Karpas-422 (cell line): ENCODE results near the gene TOLLIP. TPM values are rescaled to one million over a fixed set of nuclear protein-coding genes. Genes with fewer than 3 reads are reported as not detected.

Experiments used
- DNase-seq: peaks from one replicate; pipeline ENCODE4 v3.0.0-alpha.2; 2015
- H2AFZ ChIP-seq: fragments of 200-600 bp; sonication (generic); 2 replicates; pipeline ENCODE4 v1.6.1; 2014; ENCODE audit warnings: antibody characterized with exemption, low read length, mixed read lengths
- H3K27ac ChIP-seq: fragments of 200-600 bp; sonication (generic); 2 replicates; pipeline ENCODE4 v1.5.1; 2014; ENCODE audit warnings: mild to moderate bottlenecking, low read length, moderate library complexity
- H3K27me3 ChIP-seq: fragments of 200-600 bp; sonication (generic); 2 replicates; pipeline ENCODE4 v1.6.1; 2014; ENCODE audit warnings: low read length, mixed read lengths
- H3K36me3 ChIP-seq: fragments of 200-600 bp; sonication (generic); 2 replicates; pipeline ENCODE4 v1.6.1; 2014; ENCODE audit warnings: low read length, mixed read lengths; ENCODE audit not compliant: insufficient read depth
- H3K4me1 ChIP-seq: fragments of 200-600 bp; sonication (generic); 2 replicates; pipeline ENCODE4 v1.6.1; 2014; ENCODE audit warnings: mild to moderate bottlenecking, low read length, mixed read lengths
- H3K4me2 ChIP-seq: fragments of 200-600 bp; sonication (generic); 2 replicates; pipeline ENCODE4 v1.6.1; 2014; ENCODE audit warnings: low read length, low read depth, mild to moderate bottlenecking; ENCODE audit not compliant: poor library complexity, severe bottlenecking
- H3K4me3 ChIP-seq: fragments of 200-600 bp; sonication (generic); 2 replicates; pipeline ENCODE4 v1.5.1; 2014; ENCODE audit warnings: mild to moderate bottlenecking, antibody characterized with exemption, low read length, mixed read lengths
- H3K79me2 ChIP-seq: fragments of 200-600 bp; sonication (generic); 2 replicates; pipeline ENCODE4 v1.6.1; 2014; ENCODE audit warnings: mild to moderate bottlenecking, low read length, mixed read lengths
- H3K9ac ChIP-seq: fragments of 200-600 bp; sonication (generic); 2 replicates; pipeline ENCODE4 v1.6.0; 2014; ENCODE audit warnings: low read length
- H3K9me2 ChIP-seq: fragments of 200-600 bp; sonication (generic), shearing (Covaris generic); replicated peaks from 2 replicates; pipeline ENCODE4 v1.6.0; 2014; ENCODE audit warnings: mild to moderate bottlenecking, low read length, moderate library complexity; ENCODE audit not compliant: insufficient read depth
- H3K9me3 ChIP-seq: fragments of 300-700, 200-600 bp; sonication (generic); 2 replicates; pipeline ENCODE4 v1.6.1; 2014; ENCODE audit warnings: low read length, mixed read lengths
- H4K20me1 ChIP-seq: fragments of 200-600 bp; sonication (generic); 2 replicates; pipeline ENCODE4 v1.6.1; 2014; ENCODE audit warnings: mild to moderate bottlenecking, antibody characterized with exemption, low read length, low read depth; ENCODE audit not compliant: insufficient read depth
- total RNA-seq: library from RNA; depleted of rRNA; stranded (reverse); fragments of >200 nt; shearing (Covaris generic); gene quantifications from 2 replicates; pipeline ENCODE4 v1.2.3, GENCODE V29; 2014; ENCODE audit warnings: low replicate concordance

TOLLIP gene
- total RNA-seq, 1 experiment from 2014 or later: 6.5 TPM

DNA sequence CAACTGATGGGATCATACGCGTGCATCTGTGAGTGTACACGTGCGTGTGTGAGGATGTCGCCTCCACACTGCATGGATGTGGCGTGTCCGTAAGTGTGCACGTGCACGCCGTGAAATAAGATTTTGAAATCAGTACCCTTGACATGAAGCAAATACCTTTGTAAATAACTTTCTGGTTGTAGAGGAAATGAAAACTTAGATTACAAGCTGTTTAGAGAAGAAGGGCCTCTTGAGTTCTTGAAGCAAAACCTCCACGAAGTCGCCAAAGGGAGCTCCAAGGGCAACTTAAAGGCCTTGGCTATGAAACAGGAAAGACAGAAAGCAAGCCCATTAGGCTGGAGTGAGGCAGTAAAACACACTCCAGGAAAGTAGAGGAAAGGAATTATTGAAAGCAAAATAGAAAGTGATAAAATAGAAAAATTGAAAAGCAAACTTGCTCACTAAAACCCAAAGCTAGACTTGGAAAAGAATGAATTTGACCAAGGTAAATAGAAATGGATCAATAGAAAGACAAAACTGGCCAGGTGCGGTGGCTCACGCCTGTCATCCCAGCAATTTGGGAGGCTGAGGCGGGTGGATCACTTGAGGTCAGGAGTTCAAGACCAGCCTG is 29.7 kb upstream of the TOLLIP start:
- H3K9me3 ChIP-seq: no peaks in the 10 kb centered on the region
- no peaks in the 10 kb centered on the region for H4K20me1 ChIP-seq
- no peaks in the 10 kb centered on the region for H3K36me3 ChIP-seq
- H3K4me1 ChIP-seq: no peaks in the 10 kb centered on the region
- no peak overlapping the region for H3K27ac ChIP-seq
- no peaks in the 10 kb centered on the region for H3K9me2 ChIP-seq
- H3K79me2 ChIP-seq: no peaks in the 10 kb centered on the region
- no peak overlapping the region for H2AFZ ChIP-seq
- DNase-seq: no peak
- H3K27me3 ChIP-seq: no peaks in the 10 kb centered on the region
- no peak overlapping the region for H3K9ac ChIP-seq
- no peak overlapping the region for H3K4me3 ChIP-seq
- H3K4me2 ChIP-seq: no peak overlapping the region

DNA sequence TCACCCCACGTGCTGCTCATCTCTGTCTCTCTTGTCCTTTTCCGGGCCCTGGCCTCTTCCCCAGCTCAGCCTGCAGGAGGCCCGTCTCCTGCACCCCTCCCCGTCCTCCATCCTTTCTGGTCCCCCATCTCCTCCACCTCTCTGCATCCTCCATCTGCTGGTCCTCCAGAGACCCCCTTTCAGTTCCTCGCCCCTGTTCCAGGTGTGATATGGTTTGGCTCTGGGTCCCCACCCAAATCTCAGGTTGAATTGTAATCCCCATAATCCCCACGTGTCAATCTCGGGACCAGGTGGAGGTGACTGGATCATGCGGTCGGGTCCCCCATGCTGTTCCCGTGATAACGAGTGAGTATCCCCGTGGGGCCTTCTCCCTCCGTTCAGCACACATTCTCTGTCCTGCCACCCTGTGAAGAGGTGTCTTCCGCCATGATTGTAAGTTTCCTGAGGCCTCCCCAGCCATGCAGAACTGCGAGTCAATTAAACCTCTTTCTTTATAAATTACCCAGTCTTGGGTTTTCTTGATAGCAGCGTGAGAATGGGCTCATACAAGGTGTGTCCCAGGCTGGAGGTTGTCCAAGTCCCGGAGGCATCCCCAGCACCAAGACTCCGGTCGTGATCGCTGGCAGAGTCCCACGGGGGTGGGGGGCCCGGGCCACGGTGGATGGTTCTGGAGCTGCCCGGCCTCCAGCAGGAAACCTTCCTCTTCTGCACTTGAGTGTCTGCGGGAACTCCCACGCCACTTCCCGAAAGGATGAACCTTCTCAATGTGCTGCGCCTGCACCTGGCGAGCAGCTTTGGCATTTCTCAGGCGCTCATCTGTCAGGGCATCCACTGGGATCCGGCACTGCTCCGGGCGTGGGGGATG is 29.0 kb upstream of the TOLLIP start:
- Histone ChIP-seq H4K20me1 (no peaks in the 10 kb centered on the region), H3K4me1 (no peaks in the 10 kb centered on the region), H3K9ac (no peak overlapping the region), H3K79me2 (no peaks in the 10 kb centered on the region), H3K36me3 (no peaks in the 10 kb centered on the region), H3K4me2 (no peak overlapping the region), H2AFZ (no peak overlapping the region), H3K4me3 (no peak overlapping the region), H3K27me3 (no peaks in the 10 kb centered on the region), H3K9me3 (no peaks in the 10 kb centered on the region), H3K27ac (no peak overlapping the region), H3K9me2 (no peaks in the 10 kb centered on the region)
- no peak for DNase-seq

DNA sequence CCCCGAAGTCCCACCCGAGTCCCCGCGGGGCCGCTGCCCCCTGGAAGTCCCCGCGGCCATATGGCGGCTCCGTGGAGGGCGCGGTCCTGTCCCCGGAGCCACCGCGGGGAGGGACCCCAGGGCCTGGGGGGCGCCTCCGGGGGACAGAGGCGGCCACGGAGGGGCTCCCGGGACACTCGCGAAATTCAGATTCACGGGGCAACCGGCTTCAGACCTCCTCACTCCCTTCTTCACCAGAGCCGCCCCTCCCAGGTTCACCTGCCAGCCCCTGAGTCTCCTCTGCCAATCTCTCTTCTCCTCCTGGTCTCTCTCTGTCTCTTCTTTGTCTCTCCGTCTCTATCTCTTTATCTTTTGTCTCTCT is 28.2 kb upstream of the TOLLIP start:
- Histone ChIP-seq H3K4me3 (no peak overlapping the region), H2AFZ (no peak overlapping the region), H3K79me2 (no peaks in the 10 kb centered on the region), H3K4me2 (no peak overlapping the region), H3K36me3 (no peaks in the 10 kb centered on the region), H3K9me3 (no peaks in the 10 kb centered on the region), H3K9me2 (no peaks in the 10 kb centered on the region), H3K9ac (no peak overlapping the region), H3K27me3 (no peaks in the 10 kb centered on the region), H4K20me1 (no peaks in the 10 kb centered on the region), H3K4me1 (no peaks in the 10 kb centered on the region), H3K27ac (no peak overlapping the region)
- no peak for DNase-seq

DNA sequence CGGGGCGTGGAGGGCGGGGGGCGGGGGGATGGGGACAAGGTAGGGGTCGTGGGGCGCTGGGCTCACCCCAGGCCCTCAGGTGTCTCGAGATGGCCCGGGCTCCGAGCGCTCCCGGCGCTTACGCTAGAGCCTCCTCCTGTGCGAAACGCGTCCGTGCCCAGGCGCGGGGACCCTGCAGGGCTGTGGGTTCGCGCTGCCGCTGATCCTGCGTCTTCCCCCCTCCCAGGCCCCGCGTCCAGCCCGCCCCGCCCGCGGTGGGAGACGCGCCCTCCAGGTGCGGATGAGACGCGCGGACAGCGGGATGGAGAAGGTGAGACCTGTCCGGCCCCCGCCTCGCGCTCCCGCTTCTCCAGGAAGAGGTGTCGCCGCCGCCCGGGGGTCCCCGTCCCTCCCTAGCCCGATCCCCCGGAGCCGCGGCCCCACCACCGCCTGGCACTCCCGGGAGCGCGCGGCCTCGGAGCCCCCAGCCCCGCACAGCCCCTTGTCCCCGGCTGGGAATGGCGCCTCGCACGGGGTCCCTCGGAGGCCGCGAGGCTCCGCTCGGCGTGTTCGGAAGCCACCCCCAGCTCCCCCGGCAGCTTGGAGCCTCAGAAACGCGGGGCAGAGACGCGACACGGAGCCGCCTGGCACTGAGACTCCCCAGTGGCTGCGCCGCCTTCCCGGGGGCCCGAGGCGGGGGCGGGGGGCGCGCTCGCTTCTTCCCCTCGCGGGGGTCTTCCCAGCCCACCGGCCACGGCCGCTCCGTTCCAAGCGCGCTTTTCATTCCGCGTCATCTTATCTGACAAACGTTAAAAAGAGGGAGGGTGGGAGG is 27.6 kb upstream of the TOLLIP start:
- Histone ChIP-seq H3K27ac (no peak overlapping the region), H3K79me2 (no peaks in the 10 kb centered on the region), H2AFZ (no peak overlapping the region), H3K27me3 (no peaks in the 10 kb centered on the region), H3K9me2 (no peaks in the 10 kb centered on the region), H3K9me3 (no peaks in the 10 kb centered on the region), H3K4me1 (no peaks in the 10 kb centered on the region), H3K4me3 (no peak overlapping the region), H3K4me2 (no peak overlapping the region), H3K36me3 (no peaks in the 10 kb centered on the region), H4K20me1 (no peaks in the 10 kb centered on the region), H3K9ac (no peak overlapping the region)
- no peak for DNase-seq

DNA sequence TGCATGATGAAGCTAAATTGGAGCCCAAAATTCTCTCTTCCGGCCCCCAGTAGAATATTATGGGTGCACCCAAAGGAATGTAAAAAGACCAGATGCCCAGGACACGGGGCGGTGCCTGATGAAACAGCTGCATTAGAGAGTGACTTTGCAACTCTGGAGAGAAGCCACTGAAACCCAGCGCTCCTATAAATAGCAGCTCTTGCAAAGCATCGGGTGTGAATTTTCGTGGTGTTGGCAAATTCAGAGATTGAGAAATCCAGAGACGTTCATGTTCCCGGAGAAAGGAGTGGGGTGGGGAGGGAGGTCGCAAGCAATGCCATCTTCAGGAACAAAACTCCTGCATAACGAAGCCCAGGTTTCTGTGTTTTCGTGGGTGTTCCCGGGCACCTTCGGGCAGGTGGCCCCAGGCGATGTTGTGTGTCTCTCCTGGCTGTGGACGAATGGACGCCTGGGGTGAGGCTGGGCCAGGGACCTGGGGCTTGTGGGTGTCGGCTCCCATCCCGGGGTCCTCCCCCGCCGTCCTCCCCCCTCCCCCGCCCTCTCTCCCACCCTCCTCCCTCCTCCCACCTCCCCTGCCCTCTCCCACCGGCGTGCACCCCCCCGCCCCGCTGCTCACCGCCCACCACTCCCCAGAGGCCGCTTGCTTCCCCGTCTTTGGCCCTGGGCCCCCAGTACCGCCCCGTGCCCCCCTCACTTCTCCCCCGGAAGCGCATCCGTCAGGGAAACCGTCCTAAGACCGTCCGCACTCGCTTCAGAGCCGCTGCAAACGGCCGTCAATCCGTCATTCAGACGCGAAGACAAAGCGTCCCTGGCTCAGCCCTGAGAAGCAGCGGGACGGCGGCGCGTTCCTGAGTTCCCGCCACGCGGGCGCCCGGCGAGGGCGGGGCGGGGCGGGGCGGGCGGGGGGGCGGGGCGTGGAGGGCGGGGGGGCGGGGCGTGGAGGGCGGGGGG is 26.7 kb upstream of the TOLLIP start:
- Histone ChIP-seq H3K9ac (no peak overlapping the region), H3K27me3 (no peaks in the 10 kb centered on the region), H3K4me2 (no peak overlapping the region), H4K20me1 (no peaks in the 10 kb centered on the region), H3K9me3 (no peaks in the 10 kb centered on the region), H3K27ac (no peak overlapping the region), H2AFZ (no peak overlapping the region), H3K4me3 (no peak overlapping the region), H3K9me2 (no peaks in the 10 kb centered on the region), H3K36me3 (no peaks in the 10 kb centered on the region), H3K4me1 (no peaks in the 10 kb centered on the region), H3K79me2 (no peaks in the 10 kb centered on the region)
- no peak for DNase-seq

DNA sequence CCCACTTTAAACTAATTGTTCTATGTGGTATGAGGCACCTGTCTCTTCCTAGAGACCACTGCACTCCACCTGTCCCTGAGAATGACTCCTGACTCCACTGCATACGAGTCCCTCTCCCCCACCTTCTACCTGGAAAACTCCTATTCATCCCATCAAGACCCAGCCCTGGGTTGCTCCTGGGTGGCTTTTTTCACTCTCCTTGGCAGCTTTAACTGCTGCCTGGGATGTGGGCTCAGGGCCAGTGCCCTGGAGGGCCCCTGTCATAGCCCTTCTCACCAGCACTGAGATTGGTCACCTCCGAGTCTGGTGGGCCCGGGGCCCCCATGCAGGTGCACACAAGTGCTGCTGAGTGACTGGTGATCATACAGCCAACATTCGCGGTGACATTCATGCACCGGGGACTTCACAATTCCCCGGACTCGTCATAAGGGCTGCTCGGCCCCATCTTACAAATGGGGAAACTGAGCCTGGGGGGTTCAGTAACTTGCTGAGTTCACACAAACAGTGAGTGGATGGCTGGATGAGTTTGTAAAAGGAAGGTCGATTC is 25.9 kb upstream of the TOLLIP start:
- no peak overlapping the region for H3K9ac ChIP-seq
- H3K4me2 ChIP-seq: no peak overlapping the region
- H3K27me3 ChIP-seq: no peaks in the 10 kb centered on the region
- H3K27ac ChIP-seq: no peak overlapping the region
- H2AFZ ChIP-seq: no peak overlapping the region
- no peaks in the 10 kb centered on the region for H3K4me1 ChIP-seq
- no peaks in the 10 kb centered on the region for H3K9me3 ChIP-seq
- DNase-seq: no peak
- no peaks in the 10 kb centered on the region for H3K36me3 ChIP-seq
- H3K79me2 ChIP-seq: no peaks in the 10 kb centered on the region
- no peaks in the 10 kb centered on the region for H3K9me2 ChIP-seq
- no peak overlapping the region for H3K4me3 ChIP-seq
- no peaks in the 10 kb centered on the region for H4K20me1 ChIP-seq

DNA sequence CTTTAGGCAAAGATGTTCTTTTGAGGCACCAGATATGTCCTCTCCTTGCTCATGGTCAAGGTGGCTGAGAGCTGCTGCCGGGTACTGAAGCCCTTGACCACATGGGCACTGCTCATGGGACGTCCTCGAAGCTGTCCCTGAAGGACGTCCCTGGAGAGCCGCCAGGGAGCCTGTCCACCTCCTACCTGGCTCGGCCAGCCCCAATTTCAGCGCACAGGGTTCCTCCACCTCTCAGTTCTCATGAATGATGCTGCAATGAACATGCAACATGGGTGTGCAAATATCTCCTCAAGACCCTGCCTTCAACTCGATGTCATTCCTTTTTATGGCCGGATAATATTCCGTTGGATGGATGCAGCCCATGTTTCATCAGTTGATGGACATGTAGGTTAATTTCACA is 24.4 kb upstream of the TOLLIP start:
- Histone ChIP-seq H3K4me3 (no peak overlapping the region), H4K20me1 (no peaks in the 10 kb centered on the region), H3K9ac (no peak overlapping the region), H3K36me3 (no peaks in the 10 kb centered on the region), H3K27ac (no peak overlapping the region), H3K79me2 (no peaks in the 10 kb centered on the region), H2AFZ (no peak overlapping the region), H3K9me3 (no peaks in the 10 kb centered on the region), H3K27me3 (no peaks in the 10 kb centered on the region), H3K4me1 (no peaks in the 10 kb centered on the region), H3K9me2 (no peaks in the 10 kb centered on the region), H3K4me2 (no peak overlapping the region)
- DNase-seq: no peak
